Gastrocnemius medialis (tissue), 4 donors: ENCODE results near the gene HK2.

ENCODE experiments used
- CTCF ChIP-seq, 5 experiments: fragments of 450-650 bp in 3 of 5; fragments of 200-600 bp in 2 of 5; sonication (generic) in 2 of 5; IDR thresholded peaks in 4 of 5; conservative IDR thresholded peaks in 1 of 5; 1 replicate in 4 of 5; 2 replicates in 1 of 5; pipeline ENCODE4 v1.5.1; 2016 to 2019; ENCODE audit warnings: antibody characterized with exemption in 5 of 5, mild to moderate bottlenecking in 3 of 5, moderate library complexity in 3 of 5
- POLR2A ChIP-seq, 2 donors: fragments of 450-650 bp; IDR thresholded peaks; one replicate each; pipeline ENCODE4 v1.6.1; 2017; ENCODE audit warnings: antibody characterized with exemption in 2 of 2, mild to moderate bottlenecking in 2 of 2, moderate library complexity in 2 of 2

- TF ChIP-seq POLR2A (IDR thresholded peaks at IDR 0.05) (no peak), CTCF (IDR thresholded peaks at IDR 0.05 in 4 of 5, conservative IDR thresholded peaks at IDR 0.05 in 1 of 5) (no peak)
These were observed 75.0 kb downstream of the HK2 start for GRCh38 chr2:74908748-74909444.
